Dendritic cell treated with granulocyte-macrophage colony-stimulating factor and Interleukin-4, amounts not matched to agents 40 ng/mL and 50 ng/mL, for 4 days (primary cell): ENCODE data around the gene LMO7.

Experiments used
- H3K27ac Mint-ChIP-seq: one replicate; pipeline ENCODE4 v1.8.0; 2022; ENCODE audit warnings: mild to moderate bottlenecking, mixed read lengths
- H3K27me3 Mint-ChIP-seq: one replicate; pipeline ENCODE4 v1.8.0; 2022; ENCODE audit warnings: mild to moderate bottlenecking, mixed read lengths
- H3K36me3 Mint-ChIP-seq: one replicate; pipeline ENCODE4 v1.8.0; 2022; ENCODE audit warnings: low read depth, mixed read lengths
- H3K4me1 Mint-ChIP-seq: one replicate; pipeline ENCODE4 v1.8.0; 2022; ENCODE audit warnings: low read depth, mixed read lengths
- H3K4me3 Mint-ChIP-seq: one replicate; pipeline ENCODE4 v1.8.0; 2022; ENCODE audit warnings: mild to moderate bottlenecking, moderate library complexity, mixed read lengths
- H3K9me3 Mint-ChIP-seq: one replicate; pipeline ENCODE4 v1.8.0; 2022; ENCODE audit warnings: mixed read lengths
- intact Hi-C: fragments of 100-400 bp; cut with micrococcal nuclease; formaldehyde crosslinking; loops from one replicate; pipeline ENCODE4 v1.15.0; 2022

The LMO7 gene

DNA sequence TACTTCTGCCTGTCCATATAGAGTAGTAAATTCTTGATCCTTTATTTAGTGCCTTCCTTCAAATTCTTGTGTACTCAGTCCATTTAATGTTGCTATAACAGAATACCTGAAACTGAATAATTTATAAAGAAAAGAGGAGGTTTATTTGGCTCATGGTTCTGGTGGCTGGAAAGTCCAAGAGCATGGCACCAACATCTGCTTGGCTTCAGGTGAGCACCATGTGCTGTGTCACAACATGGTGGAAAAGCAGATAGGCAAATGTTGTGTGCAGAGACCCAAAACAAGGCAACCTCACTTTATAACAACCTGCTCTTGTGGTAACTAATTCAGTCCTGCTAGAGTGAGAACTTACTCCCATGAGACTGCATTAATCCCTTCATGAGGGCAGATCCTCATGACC is 195.3 kb downstream of the LMO7 start:
- peaks cover 10% of the 10 kb centered on the region for H3K4me1 Mint-ChIP-seq
- no peaks in the 10 kb centered on the region for H3K27me3 Mint-ChIP-seq
- intact Hi-C loops = no loop called here
- H3K36me3 Mint-ChIP-seq = no peaks in the 10 kb centered on the region
- H3K4me3 Mint-ChIP-seq = no peak overlapping the region
- H3K27ac Mint-ChIP-seq = no peak overlapping the region
- no peaks in the 10 kb centered on the region for H3K9me3 Mint-ChIP-seq

- Mint-ChIP-seq H3K27ac (no peak overlapping the region), H3K36me3 (no peaks in the 10 kb centered on the region), H3K27me3 (no peaks in the 10 kb centered on the region), H3K4me1 (peaks cover 10% of the 10 kb centered on the region), H3K9me3 (no peaks in the 10 kb centered on the region), H3K4me3 (no peak overlapping the region)
- intact Hi-C loops = no loop called here
Observed at GRCh38 chr13:75832812-75833211, 196.7 kb downstream of the LMO7 start.

- H3K4me1 Mint-ChIP-seq = no peaks in the 10 kb centered on the region
- intact Hi-C loops = no loop called here
- no peak overlapping the region for H3K27ac Mint-ChIP-seq
- no peaks in the 10 kb centered on the region for H3K9me3 Mint-ChIP-seq
- H3K36me3 Mint-ChIP-seq = no peaks in the 10 kb centered on the region
- no peaks in the 10 kb centered on the region for H3K27me3 Mint-ChIP-seq
- H3K4me3 Mint-ChIP-seq = no peak overlapping the region
Observed at GRCh38 chr13:75836441-75836840, 200.3 kb downstream of the LMO7 start.

DNA sequence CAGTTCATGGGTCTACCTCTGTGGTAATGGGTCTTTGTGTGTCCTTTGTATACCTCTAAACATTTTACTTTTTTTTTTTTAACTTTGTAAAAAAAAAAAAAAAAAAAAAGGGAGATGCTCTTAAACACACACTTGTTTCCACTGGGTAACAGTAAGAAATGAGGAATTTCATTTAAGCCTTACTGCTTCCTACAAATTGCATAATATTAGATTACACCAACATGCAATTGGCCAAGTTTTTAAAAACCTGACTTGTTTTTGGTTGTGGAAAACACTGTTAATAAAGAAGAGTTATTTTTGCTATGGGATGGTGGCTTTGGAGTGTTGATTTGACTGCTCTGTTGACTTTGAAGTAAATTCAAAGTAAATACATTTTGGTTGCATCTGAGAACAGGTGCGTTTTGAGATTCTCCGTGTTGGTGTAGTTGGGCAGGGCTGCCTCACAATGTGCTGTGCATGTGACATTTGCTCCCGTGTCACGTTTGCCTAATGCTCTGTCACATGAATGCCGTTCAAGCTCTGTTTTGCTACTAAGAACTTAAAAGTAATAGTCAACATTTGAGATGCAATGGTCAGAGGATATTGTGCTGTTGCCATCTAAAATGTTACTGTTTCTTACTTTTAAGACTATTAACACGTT is 202.4 kb downstream of the LMO7 start:
- H3K36me3 Mint-ChIP-seq = peaks cover 5% of the 10 kb centered on the region
- no peaks in the 10 kb centered on the region for H3K27me3 Mint-ChIP-seq
- H3K27ac Mint-ChIP-seq = no peak overlapping the region
- no peaks in the 10 kb centered on the region for H3K4me1 Mint-ChIP-seq
- no peak overlapping the region for H3K4me3 Mint-ChIP-seq
- H3K9me3 Mint-ChIP-seq = peaks cover 20% of the 10 kb centered on the region
- intact Hi-C loops = no loop called here

- intact Hi-C loops = no loop called here
- H3K27me3 Mint-ChIP-seq = no peaks in the 10 kb centered on the region
- H3K27ac Mint-ChIP-seq = no peak overlapping the region
- peaks cover 5% of the 10 kb centered on the region for H3K36me3 Mint-ChIP-seq
- H3K4me3 Mint-ChIP-seq = no peak overlapping the region
- H3K9me3 Mint-ChIP-seq = peaks cover 20% of the 10 kb centered on the region
- no peaks in the 10 kb centered on the region for H3K4me1 Mint-ChIP-seq
Observed at GRCh38 chr13:75839406-75839805, 203.3 kb downstream of the LMO7 start.

DNA sequence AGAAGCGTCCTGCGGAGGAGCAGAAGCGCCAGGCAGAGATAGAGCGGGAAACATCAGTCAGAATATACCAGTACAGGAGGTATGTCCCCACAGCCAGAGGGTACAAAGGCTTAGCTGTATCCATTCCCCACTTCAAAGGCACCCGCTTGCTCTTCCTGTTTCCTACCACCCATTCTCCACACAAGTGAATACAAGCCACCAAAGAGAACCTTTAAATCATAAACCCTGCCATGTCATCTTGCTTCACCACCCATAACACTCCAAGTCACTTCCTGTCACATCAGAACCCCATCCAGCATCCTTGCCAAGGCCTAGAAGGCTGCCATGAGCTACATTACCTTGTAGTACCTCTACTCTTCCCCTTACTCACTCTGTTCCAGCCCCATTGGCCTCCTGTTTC is 205.8 kb downstream of the LMO7 start:
- Mint-ChIP-seq H3K4me1 (no peaks in the 10 kb centered on the region), H3K36me3 (peaks cover 5% of the 10 kb centered on the region), H3K27me3 (no peaks in the 10 kb centered on the region), H3K4me3 (no peak overlapping the region), H3K27ac (no peak overlapping the region), H3K9me3 (peaks cover 20% of the 10 kb centered on the region)
- intact Hi-C loops = no loop called here

DNA sequence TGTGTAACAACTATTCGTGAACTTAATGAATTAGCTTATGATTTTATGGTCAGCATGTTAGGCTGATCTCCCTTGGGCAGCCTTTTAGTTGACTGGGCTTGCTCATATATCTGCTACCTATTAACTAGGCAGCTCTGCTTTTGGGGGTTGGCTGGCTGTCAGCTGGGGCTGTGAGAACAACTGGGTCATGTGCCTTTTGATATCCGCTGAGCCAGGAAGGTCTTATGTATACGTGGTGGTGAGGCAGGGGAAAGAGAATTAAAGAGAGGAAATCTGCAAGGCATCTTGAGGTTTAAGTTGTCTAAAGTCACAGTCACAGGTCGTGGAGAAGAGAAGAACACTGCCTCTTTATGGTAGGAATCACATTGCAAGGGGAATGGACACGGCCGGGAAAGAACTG is 206.9 kb downstream of the LMO7 start:
- Mint-ChIP-seq H3K4me1 (no peaks in the 10 kb centered on the region), H3K4me3 (no peak overlapping the region), H3K9me3 (peaks cover 20% of the 10 kb centered on the region), H3K27me3 (no peaks in the 10 kb centered on the region), H3K27ac (no peak overlapping the region), H3K36me3 (peaks cover 5% of the 10 kb centered on the region)
- intact Hi-C loops = no loop called here

GRCh38 chr13:75843991-75844390 is 207.9 kb downstream of the LMO7 start:
- peaks cover 5% of the 10 kb centered on the region for H3K36me3 Mint-ChIP-seq

DNA sequence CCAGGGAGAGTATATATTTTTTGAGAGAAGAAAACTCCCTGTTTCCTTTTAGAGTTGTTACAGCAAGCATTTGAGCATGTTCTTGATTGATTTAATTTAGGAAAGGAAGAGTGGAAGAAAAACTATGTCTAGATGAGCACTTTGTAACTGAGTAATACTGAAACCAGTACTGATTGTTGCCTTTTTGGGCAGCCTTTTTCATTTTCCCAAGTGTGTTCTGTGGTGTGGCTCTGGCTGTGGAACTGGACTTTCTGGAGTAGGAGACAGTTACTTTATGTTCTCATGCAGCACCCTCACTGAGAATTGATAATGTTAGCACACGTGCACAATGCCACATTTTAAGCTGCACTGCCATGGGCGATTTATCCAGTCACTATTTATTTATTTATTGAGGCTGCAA is 211.5 kb downstream of the LMO7 start:
- Mint-ChIP-seq H3K4me1 (no peaks in the 10 kb centered on the region), H3K9me3 (peaks cover 9% of the 10 kb centered on the region), H3K27ac (no peak overlapping the region), H3K4me3 (no peak overlapping the region), H3K36me3 (peaks cover 5% of the 10 kb centered on the region), H3K27me3 (no peaks in the 10 kb centered on the region)
- intact Hi-C loops = no loop called here

More at GRCh38 chr13:75843991-75844390, 207.9 kb downstream of the LMO7 start:
- no peaks in the 10 kb centered on the region for H3K4me1 Mint-ChIP-seq
- peaks cover 20% of the 10 kb centered on the region for H3K9me3 Mint-ChIP-seq
- H3K27me3 Mint-ChIP-seq = no peaks in the 10 kb centered on the region
- H3K4me3 Mint-ChIP-seq = no peak overlapping the region
- no peak overlapping the region for H3K27ac Mint-ChIP-seq
- intact Hi-C loops = no loop called here

DNA sequence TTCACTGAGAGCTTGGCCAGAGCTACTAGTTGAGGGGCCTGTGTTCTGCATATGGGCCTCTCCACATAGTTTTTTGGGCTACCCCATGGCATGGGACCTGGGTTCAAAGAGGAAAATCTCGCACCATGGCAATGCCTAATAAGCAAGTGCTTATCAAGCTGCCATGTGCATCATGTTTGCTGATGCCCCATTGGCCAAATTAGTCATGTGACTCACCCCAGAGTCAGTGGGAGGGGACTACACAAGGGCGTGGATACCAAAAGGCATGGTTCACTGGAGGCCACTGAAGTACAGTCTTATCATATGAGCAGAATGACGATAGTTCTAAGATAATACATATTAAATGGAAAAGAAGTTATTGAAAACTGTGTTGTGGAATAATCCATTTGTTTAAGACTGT is 214.8 kb downstream of the LMO7 start:
- Mint-ChIP-seq H3K27ac (no peak overlapping the region), H3K36me3 (no peaks in the 10 kb centered on the region), H3K9me3 (no peaks in the 10 kb centered on the region), H3K27me3 (no peaks in the 10 kb centered on the region), H3K4me1 (no peaks in the 10 kb centered on the region), H3K4me3 (no peak overlapping the region)
- intact Hi-C loops = no loop called here

- intact Hi-C loops = no loop called here
- no peak overlapping the region for H3K4me3 Mint-ChIP-seq
- H3K36me3 Mint-ChIP-seq = no peaks in the 10 kb centered on the region
- no peak overlapping the region for H3K27ac Mint-ChIP-seq
- no peaks in the 10 kb centered on the region for H3K27me3 Mint-ChIP-seq
- no peaks in the 10 kb centered on the region for H3K4me1 Mint-ChIP-seq
- no peaks in the 10 kb centered on the region for H3K9me3 Mint-ChIP-seq
Observed at GRCh38 chr13:75855216-75855615, 219.1 kb downstream of the LMO7 start.

- Mint-ChIP-seq H3K27me3 (no peaks in the 10 kb centered on the region), H3K36me3 (no peaks in the 10 kb centered on the region), H3K27ac (no peak overlapping the region), H3K4me1 (no peaks in the 10 kb centered on the region), H3K4me3 (no peak overlapping the region), H3K9me3 (no peaks in the 10 kb centered on the region)
- intact Hi-C loops = no loop called here
Observed at GRCh38 chr13:75855847-75856246, 219.7 kb downstream of the LMO7 start.

DNA sequence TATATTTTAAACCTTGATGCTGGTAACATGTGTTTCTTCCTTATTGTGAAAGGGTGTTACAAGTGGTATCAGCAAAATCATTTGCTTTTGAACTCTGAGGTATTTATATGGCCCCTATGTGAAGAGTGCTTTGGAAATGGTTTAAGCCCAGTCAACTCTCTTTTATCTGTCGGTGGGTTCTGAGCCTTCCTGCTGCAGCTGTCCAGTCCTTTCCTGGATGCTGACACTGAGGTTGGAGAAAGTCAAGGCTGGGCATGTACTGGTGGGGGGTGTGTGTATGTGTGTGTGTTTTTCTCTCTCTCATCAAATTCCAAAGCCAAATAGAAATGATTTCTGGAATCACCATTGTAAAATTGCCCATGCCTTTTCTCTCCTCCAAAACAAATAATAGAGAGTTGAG is 221.2 kb downstream of the LMO7 start:
- Mint-ChIP-seq H3K27ac (no peak overlapping the region), H3K27me3 (no peaks in the 10 kb centered on the region), H3K36me3 (no peaks in the 10 kb centered on the region), H3K9me3 (no peaks in the 10 kb centered on the region), H3K4me1 (no peaks in the 10 kb centered on the region), H3K4me3 (no peak overlapping the region)
- intact Hi-C loops = no loop called here

- Mint-ChIP-seq H3K36me3 (no peaks in the 10 kb centered on the region), H3K4me3 (no peak overlapping the region), H3K27ac (no peak overlapping the region), H3K9me3 (no peaks in the 10 kb centered on the region), H3K4me1 (no peaks in the 10 kb centered on the region), H3K27me3 (no peaks in the 10 kb centered on the region)
- intact Hi-C loops = no loop called here
Observed at GRCh38 chr13:75860935-75861334, 224.8 kb downstream of the LMO7 start.

DNA sequence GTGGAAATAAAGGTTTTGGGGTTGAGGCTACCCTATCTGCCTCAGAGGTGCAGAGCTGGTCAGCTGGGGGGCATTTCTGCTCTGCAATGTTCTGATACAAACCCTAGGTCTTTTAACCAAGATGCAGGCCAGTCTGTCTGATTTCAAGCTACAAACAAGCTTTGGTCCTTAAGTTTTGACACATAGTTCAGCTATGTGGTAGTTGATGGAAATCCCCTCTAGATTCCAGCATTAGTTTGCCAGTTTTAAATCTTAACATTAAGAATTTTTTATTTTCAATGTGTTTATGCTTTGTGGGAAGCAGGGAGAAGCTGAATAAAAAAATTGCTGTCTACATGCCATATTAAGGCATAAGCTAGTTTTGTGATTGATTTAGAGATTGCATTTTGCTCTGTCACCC is 225.7 kb downstream of the LMO7 start:
- H3K4me1 Mint-ChIP-seq = no peaks in the 10 kb centered on the region
- H3K36me3 Mint-ChIP-seq = no peaks in the 10 kb centered on the region
- no peak overlapping the region for H3K4me3 Mint-ChIP-seq
- H3K27ac Mint-ChIP-seq = no peak overlapping the region
- intact Hi-C loops = no loop called here
- peaks cover 2% of the 10 kb centered on the region for H3K27me3 Mint-ChIP-seq
- H3K9me3 Mint-ChIP-seq = no peaks in the 10 kb centered on the region
